H1 (cell line): ENCODE results near the gene CYP2A6. TPM values are rescaled to one million over a fixed set of nuclear protein-coding genes. Genes with fewer than 3 reads are reported as not detected.

Experiments used
- CEBPB ChIP-seq: IDR thresholded peaks from 2 replicates; pipeline ENCODE4 v1.6.1; 2012; ENCODE audit warnings: low read depth, low read length
- RAD21 ChIP-seq, 2 experiments: IDR thresholded peaks in 1 of 2; conservative IDR thresholded peaks in 1 of 2; 2 replicates each; pipeline ENCODE4 v1.6.1; 2011; ENCODE audit warnings: low read depth in 2 of 2, low read length in 2 of 2, improper control_type of control experiment in 1 of 2, inconsistent platforms in 1 of 2, mild to moderate bottlenecking in 1 of 2, moderate library complexity in 1 of 2
- RBBP5 ChIP-seq: IDR thresholded peaks from 2 replicates; pipeline ENCODE4 v1.7.1; 2012; ENCODE audit warnings: low read depth, mild to moderate bottlenecking, inconsistent platforms, low read length, moderate library complexity, borderline replicate concordance
- polyA plus RNA-seq, 7 experiments: library from polyadenylated mRNA; depleted of rRNA in 3 of 7; stranded (reverse) in 5 of 7; unstranded in 2 of 7; fragments of >200 nt in 5 of 7; fragments of 200-250 nt in 2 of 7; gene quantifications; 1 replicate in 5 of 7; 2 replicates in 1 of 7; 4 replicates in 1 of 7; pipeline versions ENCODE4 v1.2.1 to v1.2.3, GENCODE V29; 2011 to 2013; ENCODE audit warnings: missing spikeins in 2 of 7, mixed read lengths in 2 of 7
- total RNA-seq: library from RNA; stranded (reverse); fragmentation: NEBNext Ultra II Directional; extraction: Animal tissue kit (Norgen Biotek cat#: 25700); gene quantifications from 2 replicates; pipeline ENCODE4 v1.2.1, GENCODE V29; 2021
- TF ChIP-seq, protein P1 (sequence below): fragments of 300-600 bp; sonication (generic); IDR thresholded peaks from 2 replicates; pipeline ENCODE4 v1.7.1; 2012; ENCODE audit warnings: low read length, moderate library complexity, mild to moderate bottlenecking, inconsistent platforms; ENCODE audit not compliant: insufficient replicate concordance

CYP2A6 gene
- total and polyA plus RNA-seq, 2 of the 8 experiments (the other 6 are each of a cell fraction or from before 2014, with no cell fraction given) = 0.33 TPM; not detected in 1

DNA sequence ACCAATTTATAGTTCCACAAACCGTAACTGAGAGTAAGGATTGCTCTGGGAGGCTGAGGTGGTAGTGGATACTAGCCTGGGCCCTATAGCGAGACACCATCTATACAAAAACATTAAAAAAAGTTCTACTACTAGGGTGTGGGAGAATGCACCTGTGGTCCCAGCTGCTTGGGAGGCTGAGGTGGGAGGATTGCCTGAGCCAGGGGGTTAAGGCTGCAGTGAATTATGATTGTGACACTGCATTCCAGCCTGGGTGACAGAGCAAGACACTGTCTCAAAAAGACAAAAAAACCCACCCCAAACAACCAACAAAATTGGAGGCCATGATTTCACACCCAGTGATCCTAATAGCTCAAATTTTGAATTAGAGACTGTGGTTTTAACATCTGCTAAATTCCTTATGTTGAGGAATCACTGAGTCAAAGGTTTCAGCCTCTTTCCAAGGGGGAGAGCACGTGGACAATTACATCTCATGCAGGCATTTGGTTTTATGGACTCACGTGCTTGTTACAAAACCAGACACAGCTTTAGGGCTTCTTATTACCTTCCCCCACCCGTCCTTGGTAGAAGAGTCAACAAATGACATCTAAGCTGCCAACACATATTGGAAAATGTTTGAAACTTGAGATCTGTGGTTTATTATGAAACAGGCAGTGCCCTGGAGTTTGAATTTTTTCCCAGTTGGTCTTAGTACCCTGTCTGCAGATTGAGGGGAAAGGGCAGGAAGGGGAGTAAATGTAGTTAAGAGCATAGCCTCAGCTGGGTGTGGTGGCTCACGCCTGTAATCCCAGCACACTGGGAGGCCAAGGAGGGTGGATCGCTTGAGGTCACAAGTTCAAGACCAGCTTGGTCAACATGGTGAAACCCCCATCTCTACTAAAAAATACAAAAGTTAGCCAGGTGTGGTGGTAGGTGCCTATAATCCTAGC, 18.5 kb downstream of the CYP2A6 start (continued):
- TF ChIP-seq, protein P1, sequence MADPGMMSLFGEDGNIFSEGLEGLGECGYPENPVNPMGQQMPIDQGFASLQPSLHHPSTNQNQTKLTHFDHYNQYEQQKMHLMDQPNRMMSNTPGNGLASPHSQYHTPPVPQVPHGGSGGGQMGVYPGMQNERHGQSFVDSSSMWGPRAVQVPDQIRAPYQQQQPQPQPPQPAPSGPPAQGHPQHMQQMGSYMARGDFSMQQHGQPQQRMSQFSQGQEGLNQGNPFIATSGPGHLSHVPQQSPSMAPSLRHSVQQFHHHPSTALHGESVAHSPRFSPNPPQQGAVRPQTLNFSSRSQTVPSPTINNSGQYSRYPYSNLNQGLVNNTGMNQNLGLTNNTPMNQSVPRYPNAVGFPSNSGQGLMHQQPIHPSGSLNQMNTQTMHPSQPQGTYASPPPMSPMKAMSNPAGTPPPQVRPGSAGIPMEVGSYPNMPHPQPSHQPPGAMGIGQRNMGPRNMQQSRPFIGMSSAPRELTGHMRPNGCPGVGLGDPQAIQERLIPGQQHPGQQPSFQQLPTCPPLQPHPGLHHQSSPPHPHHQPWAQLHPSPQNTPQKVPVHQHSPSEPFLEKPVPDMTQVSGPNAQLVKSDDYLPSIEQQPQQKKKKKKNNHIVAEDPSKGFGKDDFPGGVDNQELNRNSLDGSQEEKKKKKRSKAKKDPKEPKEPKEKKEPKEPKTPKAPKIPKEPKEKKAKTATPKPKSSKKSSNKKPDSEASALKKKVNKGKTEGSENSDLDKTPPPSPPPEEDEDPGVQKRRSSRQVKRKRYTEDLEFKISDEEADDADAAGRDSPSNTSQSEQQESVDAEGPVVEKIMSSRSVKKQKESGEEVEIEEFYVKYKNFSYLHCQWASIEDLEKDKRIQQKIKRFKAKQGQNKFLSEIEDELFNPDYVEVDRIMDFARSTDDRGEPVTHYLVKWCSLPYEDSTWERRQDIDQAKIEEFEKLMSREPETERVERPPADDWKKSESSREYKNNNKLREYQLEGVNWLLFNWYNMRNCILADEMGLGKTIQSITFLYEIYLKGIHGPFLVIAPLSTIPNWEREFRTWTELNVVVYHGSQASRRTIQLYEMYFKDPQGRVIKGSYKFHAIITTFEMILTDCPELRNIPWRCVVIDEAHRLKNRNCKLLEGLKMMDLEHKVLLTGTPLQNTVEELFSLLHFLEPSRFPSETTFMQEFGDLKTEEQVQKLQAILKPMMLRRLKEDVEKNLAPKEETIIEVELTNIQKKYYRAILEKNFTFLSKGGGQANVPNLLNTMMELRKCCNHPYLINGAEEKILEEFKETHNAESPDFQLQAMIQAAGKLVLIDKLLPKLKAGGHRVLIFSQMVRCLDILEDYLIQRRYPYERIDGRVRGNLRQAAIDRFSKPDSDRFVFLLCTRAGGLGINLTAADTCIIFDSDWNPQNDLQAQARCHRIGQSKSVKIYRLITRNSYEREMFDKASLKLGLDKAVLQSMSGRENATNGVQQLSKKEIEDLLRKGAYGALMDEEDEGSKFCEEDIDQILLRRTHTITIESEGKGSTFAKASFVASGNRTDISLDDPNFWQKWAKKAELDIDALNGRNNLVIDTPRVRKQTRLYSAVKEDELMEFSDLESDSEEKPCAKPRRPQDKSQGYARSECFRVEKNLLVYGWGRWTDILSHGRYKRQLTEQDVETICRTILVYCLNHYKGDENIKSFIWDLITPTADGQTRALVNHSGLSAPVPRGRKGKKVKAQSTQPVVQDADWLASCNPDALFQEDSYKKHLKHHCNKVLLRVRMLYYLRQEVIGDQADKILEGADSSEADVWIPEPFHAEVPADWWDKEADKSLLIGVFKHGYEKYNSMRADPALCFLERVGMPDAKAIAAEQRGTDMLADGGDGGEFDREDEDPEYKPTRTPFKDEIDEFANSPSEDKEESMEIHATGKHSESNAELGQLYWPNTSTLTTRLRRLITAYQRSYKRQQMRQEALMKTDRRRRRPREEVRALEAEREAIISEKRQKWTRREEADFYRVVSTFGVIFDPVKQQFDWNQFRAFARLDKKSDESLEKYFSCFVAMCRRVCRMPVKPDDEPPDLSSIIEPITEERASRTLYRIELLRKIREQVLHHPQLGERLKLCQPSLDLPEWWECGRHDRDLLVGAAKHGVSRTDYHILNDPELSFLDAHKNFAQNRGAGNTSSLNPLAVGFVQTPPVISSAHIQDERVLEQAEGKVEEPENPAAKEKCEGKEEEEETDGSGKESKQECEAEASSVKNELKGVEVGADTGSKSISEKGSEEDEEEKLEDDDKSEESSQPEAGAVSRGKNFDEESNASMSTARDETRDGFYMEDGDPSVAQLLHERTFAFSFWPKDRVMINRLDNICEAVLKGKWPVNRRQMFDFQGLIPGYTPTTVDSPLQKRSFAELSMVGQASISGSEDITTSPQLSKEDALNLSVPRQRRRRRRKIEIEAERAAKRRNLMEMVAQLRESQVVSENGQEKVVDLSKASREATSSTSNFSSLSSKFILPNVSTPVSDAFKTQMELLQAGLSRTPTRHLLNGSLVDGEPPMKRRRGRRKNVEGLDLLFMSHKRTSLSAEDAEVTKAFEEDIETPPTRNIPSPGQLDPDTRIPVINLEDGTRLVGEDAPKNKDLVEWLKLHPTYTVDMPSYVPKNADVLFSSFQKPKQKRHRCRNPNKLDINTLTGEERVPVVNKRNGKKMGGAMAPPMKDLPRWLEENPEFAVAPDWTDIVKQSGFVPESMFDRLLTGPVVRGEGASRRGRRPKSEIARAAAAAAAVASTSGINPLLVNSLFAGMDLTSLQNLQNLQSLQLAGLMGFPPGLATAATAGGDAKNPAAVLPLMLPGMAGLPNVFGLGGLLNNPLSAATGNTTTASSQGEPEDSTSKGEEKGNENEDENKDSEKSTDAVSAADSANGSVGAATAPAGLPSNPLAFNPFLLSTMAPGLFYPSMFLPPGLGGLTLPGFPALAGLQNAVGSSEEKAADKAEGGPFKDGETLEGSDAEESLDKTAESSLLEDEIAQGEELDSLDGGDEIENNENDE = no peak
- no peak for TF ChIP-seq CEBPB
- no peak for TF ChIP-seq RAD21 (IDR thresholded peaks at IDR 0.05 in 1 of 2, conservative IDR thresholded peaks at IDR 0.05 in 1 of 2; ENCODE audit: low read depth in 2 of 2, low read length in 2 of 2)
- no peak for TF ChIP-seq RBBP5
